Endothelial cell of umbilical vein (primary cell): ENCODE measurements around the gene CHIT1. TPM values are rescaled to one million over a fixed set of nuclear protein-coding genes. Genes with fewer than 3 reads are reported as not detected.

Experiments used
- BruUV-seq: library from RNA; stranded (reverse); fragments of 400-500 nt; replicated peaks from 2 replicates; lab custom pipeline; 2021; lab: Mats Ljungman, UMichigan
- CTCF ChIA-PET: fragments of 300-600, 350-600 bp; sonication (Branson Sonifier 250); formaldehyde crosslinking; loops from one replicate; lab custom pipeline; 2021; ENCODE audit warnings: antibody characterized with exemption, inconsistent platforms; lab: Charles Lee
- POLR2A ChIA-PET: fragments of 300-600, 350-600 bp; sonication (Branson Sonifier 250); formaldehyde crosslinking; loops from one replicate; lab custom pipeline; 2021; ENCODE audit warnings: antibody characterized with exemption, inconsistent platforms; lab: Charles Lee
- DNase-seq: peaks from one replicate; pipeline ENCODE4 v3.0.0-alpha.2; 2011; ENCODE audit warnings: low read depth, low spot score
- FAIRE-seq: peaks from 2 replicates; lab custom pipeline; 2011; peaks lifted over from hg19 to GRCh38; lab: Jason Lieb, UNC
- H2AFZ ChIP-seq: 2 replicates; pipeline ENCODE4 v1.6.0; 2012; ENCODE audit warnings: low read depth, low read length, control low read depth, inconsistent platforms
- H3K27ac ChIP-seq: 2 replicates; pipeline ENCODE4 v1.5.1; 2011; ENCODE audit warnings: low read depth, mild to moderate bottlenecking, control low read depth, low read length, moderate library complexity; ENCODE audit not compliant: insufficient read depth
- H3K27me3 ChIP-seq, 2 experiments: 2 replicates each; pipeline versions ENCODE4 v1.6.0 to v1.6.1; 2011; ENCODE audit warnings: low read length in 2 of 2, mixed read lengths in 1 of 2; ENCODE audit not compliant: control insufficient read depth in 2 of 2, insufficient read depth in 2 of 2
- H3K36me3 ChIP-seq, 2 experiments: 2 replicates in 1 of 2; 3 replicates in 1 of 2; pipeline ENCODE4 v1.5.1; 2011; ENCODE audit warnings: low read length in 2 of 2, mild to moderate bottlenecking in 1 of 2, moderate library complexity in 1 of 2; ENCODE audit not compliant: control insufficient read depth in 2 of 2, insufficient read depth in 2 of 2; ENCODE audit errors: extremely low read depth in 1 of 2
- H3K4me1 ChIP-seq: 3 replicates; pipeline ENCODE4 v1.5.1; 2011; ENCODE audit warnings: mild to moderate bottlenecking, low read length; ENCODE audit not compliant: control insufficient read depth, insufficient read depth; ENCODE audit errors: extremely low read depth
- H3K4me2 ChIP-seq: 2 replicates; pipeline ENCODE4 v1.6.1; 2011; ENCODE audit warnings: low read length, control low read depth, mixed read lengths; ENCODE audit not compliant: insufficient read depth
- H3K4me3 ChIP-seq, 3 experiments: fragments of 200-600 bp in 1 of 3; sonication (generic), shearing (Covaris generic) in 1 of 3; replicated peaks in 1 of 3; 2 replicates each; pipeline ENCODE4 v1.5.1; 2011 to 2016; ENCODE audit warnings: control low read depth in 3 of 3, low read length in 3 of 3, mild to moderate bottlenecking in 2 of 3, inconsistent platforms in 1 of 3, low read depth in 1 of 3, moderate library complexity in 1 of 3; ENCODE audit not compliant: insufficient read depth in 1 of 3
- H3K79me2 ChIP-seq: 2 replicates; pipeline ENCODE4 v1.6.0; 2012; ENCODE audit warnings: low read length, inconsistent platforms; ENCODE audit not compliant: control insufficient read depth, insufficient read depth
- H3K9ac ChIP-seq: replicated peaks from 2 replicates; pipeline ENCODE3; 2011; ENCODE audit warnings: low read length, control low read depth; ENCODE audit not compliant: insufficient read depth; ENCODE audit errors: extremely low read depth
- H3K9me1 ChIP-seq: replicated peaks from 3 replicates; pipeline ENCODE4 v1.6.0; 2011; ENCODE audit warnings: mild to moderate bottlenecking, low read length; ENCODE audit not compliant: control insufficient read depth, insufficient read depth; ENCODE audit errors: extremely low read depth
- H3K9me3 ChIP-seq: replicated peaks from 2 replicates; pipeline ENCODE4 v1.5.1; 2012; ENCODE audit warnings: low read length, inconsistent platforms; ENCODE audit not compliant: control insufficient read depth, insufficient read depth
- H4K20me1 ChIP-seq: replicated peaks from 2 replicates; pipeline ENCODE3; 2011; ENCODE audit warnings: mild to moderate bottlenecking, low read length; ENCODE audit not compliant: control insufficient read depth, insufficient read depth; ENCODE audit errors: extremely low read depth
- EZH2 ChIP-seq: IDR thresholded peaks from 2 replicates; pipeline ENCODE4 v1.6.1; 2012; ENCODE audit warnings: borderline replicate concordance, low read depth, mild to moderate bottlenecking, moderate library complexity, low read length, inconsistent platforms; ENCODE audit not compliant: severe bottlenecking
- FOS ChIP-seq: IDR thresholded peaks from 2 replicates; pipeline ENCODE4 v1.6.1; 2011; ENCODE audit warnings: mild to moderate bottlenecking, low read length, moderate library complexity, borderline replicate concordance; ENCODE audit not compliant: insufficient read depth
- GATA2 ChIP-seq: IDR thresholded peaks from 2 replicates; pipeline ENCODE4 v1.7.0; 2011; ENCODE audit warnings: low read depth, mild to moderate bottlenecking, moderate library complexity, mixed read lengths, low read length; ENCODE audit not compliant: insufficient read length, insufficient read depth
- JUN ChIP-seq: IDR thresholded peaks from 2 replicates; pipeline ENCODE4 v1.6.1; 2011; ENCODE audit warnings: borderline replicate concordance, low read depth; ENCODE audit not compliant: insufficient read length, insufficient read depth
- MAX ChIP-seq: IDR thresholded peaks from 2 replicates; pipeline ENCODE4 v1.6.1; 2011; ENCODE audit not compliant: insufficient read depth, insufficient read length
- MYC ChIP-seq: IDR thresholded peaks from one replicate; pipeline ENCODE4 v1.6.1; 2011; ENCODE audit warnings: mild to moderate bottlenecking, low read depth, low read length
- POLR2A ChIP-seq: IDR thresholded peaks from 2 replicates; pipeline ENCODE4 v1.6.1; 2012; ENCODE audit warnings: low read depth, mild to moderate bottlenecking, control low read depth, low read length
- POLR2AphosphoS5 ChIP-seq: IDR thresholded peaks from 2 replicates; pipeline ENCODE4 v1.6.1; 2012; ENCODE audit warnings: low read depth, mild to moderate bottlenecking, control low read depth, low read length, moderate library complexity; ENCODE audit not compliant: insufficient read depth
- dilution Hi-C: fragments of 300-500 bp; cut with MboI; formaldehyde crosslinking; loops from one replicate; pipeline ENCODE4 v1.15.0; 2019; ENCODE audit warnings: low sequenced_read_pairs; ENCODE audit not compliant: extremely low pct_ligation_motif_present
- intact Hi-C: fragments of 100-400 bp; cut with micrococcal nuclease; formaldehyde crosslinking; loops from one replicate; pipeline ENCODE4 v1.10.0; 2022
- polyA plus RNA-seq, 4 experiments: library from polyadenylated mRNA; depleted of rRNA in 3 of 4; stranded (reverse) in 3 of 4; unstranded in 1 of 4; fragments of >200 nt; gene quantifications; 2 replicates each; pipeline versions ENCODE4 v1.2.1 to v1.2.3, GENCODE V29; 2011 to 2012; ENCODE audit warnings: missing spikeins in 1 of 4
- total RNA-seq: library from RNA; stranded (reverse); gene quantifications from 2 replicates; pipeline ENCODE4 v1.2.3, GENCODE V29; 2021
- TF ChIP-seq, protein P1 (sequence below), 2 donors: IDR thresholded peaks; 1 replicate in 1 of 2; 2 replicates in 1 of 2; pipeline ENCODE4 v1.5.1; 2011; ENCODE audit warnings: low read length in 2 of 2, mild to moderate bottlenecking in 2 of 2, moderate library complexity in 2 of 2, control low read depth in 1 of 2, inconsistent platforms in 1 of 2, low read depth in 1 of 2; ENCODE audit not compliant: insufficient read depth in 1 of 2; ENCODE audit errors: extremely low read depth in 1 of 2

Gene CHIT1
- total and polyA plus RNA-seq, 2 donors (not counting 3 experiments of a cell fraction or from before 2014, with no cell fraction given), result not detected

GRCh38 chr1:203187689-203188264 lies 41.7 kb downstream of the CHIT1 start:
- H4K20me1 ChIP-seq, result no peaks in the 10 kb centered on the region
- no peak overlapping the region for H2AFZ ChIP-seq
- H3K27ac ChIP-seq, result no peak overlapping the region
- TF ChIP-seq POLR2A (no peak), JUN (no peak), FOS (no peak), EZH2 (no peak), MYC (no peak), MAX (no peak), POLR2AphosphoS5 (no peak), GATA2 (no peak)
- TF ChIP-seq, protein P1, sequence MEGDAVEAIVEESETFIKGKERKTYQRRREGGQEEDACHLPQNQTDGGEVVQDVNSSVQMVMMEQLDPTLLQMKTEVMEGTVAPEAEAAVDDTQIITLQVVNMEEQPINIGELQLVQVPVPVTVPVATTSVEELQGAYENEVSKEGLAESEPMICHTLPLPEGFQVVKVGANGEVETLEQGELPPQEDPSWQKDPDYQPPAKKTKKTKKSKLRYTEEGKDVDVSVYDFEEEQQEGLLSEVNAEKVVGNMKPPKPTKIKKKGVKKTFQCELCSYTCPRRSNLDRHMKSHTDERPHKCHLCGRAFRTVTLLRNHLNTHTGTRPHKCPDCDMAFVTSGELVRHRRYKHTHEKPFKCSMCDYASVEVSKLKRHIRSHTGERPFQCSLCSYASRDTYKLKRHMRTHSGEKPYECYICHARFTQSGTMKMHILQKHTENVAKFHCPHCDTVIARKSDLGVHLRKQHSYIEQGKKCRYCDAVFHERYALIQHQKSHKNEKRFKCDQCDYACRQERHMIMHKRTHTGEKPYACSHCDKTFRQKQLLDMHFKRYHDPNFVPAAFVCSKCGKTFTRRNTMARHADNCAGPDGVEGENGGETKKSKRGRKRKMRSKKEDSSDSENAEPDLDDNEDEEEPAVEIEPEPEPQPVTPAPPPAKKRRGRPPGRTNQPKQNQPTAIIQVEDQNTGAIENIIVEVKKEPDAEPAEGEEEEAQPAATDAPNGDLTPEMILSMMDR (IDR thresholded peaks at IDR 0.05; ENCODE audit: extremely low read depth in 1 of 2, insufficient read depth in 1 of 2, low read depth in 1 of 2, low read length in 2 of 2), result no peak
- dilution Hi-C loops (no loop called here), intact Hi-C loops (no loop called here)
- DNase-seq (no peak), FAIRE-seq (no peak)
- H3K4me3 ChIP-seq, result no peak overlapping the region
- POLR2A ChIA-PET, result no interaction called here
- BruUV-seq, result no TSS peak
- CTCF ChIA-PET, result interaction anchor here (0.8 to 1.3 kb wide), 3 partner anchors 19 to 70 kb away, joined by 3 to 5 read pairs (median 3); no protein-coding TSS in a partner anchor
- peaks cover 15 to 17% of the 10 kb centered on the region in 2 experiments for H3K27me3 ChIP-seq
- no peaks in the 10 kb centered on the region for H3K4me1 ChIP-seq
- H3K9ac ChIP-seq, result no peak overlapping the region
- H3K36me3 ChIP-seq, result no peaks in the 10 kb centered on the region
- H3K9me1 ChIP-seq, result no peaks in the 10 kb centered on the region
- H3K9me3 ChIP-seq, result no peaks in the 10 kb centered on the region
- H3K4me2 ChIP-seq, result no peak overlapping the region
- no peaks in the 10 kb centered on the region for H3K79me2 ChIP-seq
